OCI-M2 (cell line): ENCODE data around the gene SRPX2.
"Not testable (repeated sequence)": the region's sequence is repeated elsewhere in the genome, so short reads cannot be mapped to it uniquely, and the experiment has no call there.

Experiments
- DNase-seq: peaks from one replicate; lab custom pipeline; 2025; ENCODE audit not compliant: unreplicated experiment; lab: John Stamatoyannopoulos, UW

SRPX2 gene

GRCh38 chrX:100696699-100697351, 52.8 kb downstream of the SRPX2 start:
- no peak for DNase-seq

GRCh38 chrX:100698551-100698950, 54.6 kb downstream of the SRPX2 start:
- DNase-seq = no peak

GRCh38 chrX:100700809-100701208, 56.8 kb downstream of the SRPX2 start:
- DNase-seq = no peak

GRCh38 chrX:100704581-100705203, 60.7 kb downstream of the SRPX2 start:
- no peak for DNase-seq

- DNase-seq = no peak
Observed at GRCh38 chrX:100710816-100711215, 66.8 kb downstream of the SRPX2 start.

GRCh38 chrX:100717363-100717762, 73.4 kb downstream of the SRPX2 start:
- no peak for DNase-seq

GRCh38 chrX:100719139-100719538, 75.1 kb downstream of the SRPX2 start:
- no peak for DNase-seq

GRCh38 chrX:100720301-100720700, 76.3 kb downstream of the SRPX2 start:
- no peak for DNase-seq

- DNase-seq = no peak
Observed at GRCh38 chrX:100721328-100721727, 77.3 kb downstream of the SRPX2 start.

GRCh38 chrX:100724006-100724405, 80.0 kb downstream of the SRPX2 start:
- DNase-seq = not testable (repeated sequence)
